Liver (tissue), 3 donors: Measurements from ENCODE around the gene SOBP.

Experiments used
- ATF3 ChIP-seq: IDR thresholded peaks from 2 replicates; pipeline ENCODE4 v1.6.1; 2016; ENCODE audit warnings: antibody characterized with exemption
- CTCF ChIP-seq: fragments of 150-350 bp; IDR thresholded peaks from 2 replicates; pipeline ENCODE4 v1.5.1; 2017; ENCODE audit warnings: improper control_type of control experiment, low read depth, low read length; ENCODE audit not compliant: missing input control
- FOXA1 ChIP-seq: IDR thresholded peaks from 2 replicates; pipeline ENCODE4 v1.6.1; 2016; ENCODE audit warnings: antibody characterized with exemption
- GABPA ChIP-seq, 2 donors: IDR thresholded peaks in 1 of 2; conservative IDR thresholded peaks in 1 of 2; 2 replicates each; pipeline ENCODE4 v1.6.1; 2016; ENCODE audit warnings: antibody characterized with exemption in 2 of 2, mild to moderate bottlenecking in 1 of 2, moderate library complexity in 1 of 2
- JUND ChIP-seq, 2 donors: IDR thresholded peaks; 2 replicates each; pipeline ENCODE4 v1.6.1; 2016; ENCODE audit warnings: antibody characterized with exemption in 2 of 2
- MAX ChIP-seq: IDR thresholded peaks from 2 replicates; pipeline ENCODE4 v1.6.1; 2016; ENCODE audit warnings: antibody characterized with exemption
- NR2F2 ChIP-seq: IDR thresholded peaks from 2 replicates; pipeline ENCODE4 v1.6.1; 2016; ENCODE audit warnings: antibody characterized with exemption
- RAD21 ChIP-seq, 2 donors: IDR thresholded peaks; 2 replicates each; pipeline ENCODE4 v1.6.1; 2016; ENCODE audit warnings: antibody characterized with exemption in 2 of 2, mild to moderate bottlenecking in 2 of 2
- REST ChIP-seq: IDR thresholded peaks from 2 replicates; pipeline ENCODE4 v1.6.1; 2016; ENCODE audit warnings: antibody characterized with exemption, mild to moderate bottlenecking
- RXRA ChIP-seq, 2 donors: IDR thresholded peaks; 2 replicates each; pipeline ENCODE4 v1.6.1; 2017 to 2018; ENCODE audit warnings: antibody characterized with exemption in 2 of 2, mild to moderate bottlenecking in 1 of 2
- SP1 ChIP-seq: IDR thresholded peaks from 2 replicates; pipeline ENCODE4 v1.6.1; 2018; ENCODE audit warnings: antibody characterized with exemption, mild to moderate bottlenecking
- TAF1 ChIP-seq: conservative IDR thresholded peaks from 2 replicates; pipeline ENCODE4 v1.6.1; 2016; ENCODE audit warnings: antibody characterized with exemption, mild to moderate bottlenecking
- YY1 ChIP-seq: IDR thresholded peaks from 2 replicates; pipeline ENCODE4 v1.6.1; 2016; ENCODE audit warnings: antibody characterized with exemption, mild to moderate bottlenecking
- ZBTB33 ChIP-seq: IDR thresholded peaks from 2 replicates; pipeline ENCODE4 v1.6.1; 2016; ENCODE audit warnings: antibody characterized with exemption
- donor health status: healthy.
- donor health status: healthy.

- TF ChIP-seq RAD21 (IDR thresholded peaks at IDR 0.05), result no peak
- TF ChIP-seq SP1, result no peak
- TF ChIP-seq CTCF, result no peak
- no peak for TF ChIP-seq REST
- no peak for TF ChIP-seq MAX
- TF ChIP-seq JUND (IDR thresholded peaks at IDR 0.05), result no peak
- TF ChIP-seq YY1, result no peak
- TF ChIP-seq TAF1, result no peak
- no peak for TF ChIP-seq GABPA (IDR thresholded peaks at IDR 0.05 in 1 of 2, conservative IDR thresholded peaks at IDR 0.05 in 1 of 2)
- no peak for TF ChIP-seq ZBTB33
- TF ChIP-seq ATF3, result no peak
- no peak for TF ChIP-seq NR2F2
- TF ChIP-seq RXRA (IDR thresholded peaks at IDR 0.05), result no peak
- TF ChIP-seq FOXA1, result no peak
Measured at GRCh38 chr6:107677399-107677798, 187.5 kb downstream of the SOBP start.
